Fibroblast of skin of left biceps (primary cell): Measurements from ENCODE around the gene GRIN2C.

ENCODE experiments used
- DNase-seq, 2 experiments: peaks; one replicate each; pipeline ENCODE4 v3.0.0-alpha.2; 2013; ENCODE audit warnings: low read depth in 2 of 2

GRIN2C gene

GRCh38 chr17:74864297-74864865 is 4.7 kb upstream of the GRIN2C start:
- no peak for DNase-seq

- DNase-seq: no peak
Measured at GRCh38 chr17:74863420-74864296, 4.0 kb upstream of the GRIN2C start.

- DNase-seq: no peak
Measured at GRCh38 chr17:74862919-74863318, 3.2 kb upstream of the GRIN2C start.

GRCh38 chr17:74862108-74862901 is 2.6 kb upstream of the GRIN2C start:
- no peak for DNase-seq

GRCh38 chr17:74861662-74862107 is 2.0 kb upstream of the GRIN2C start:
- no peak for DNase-seq

GRCh38 chr17:74860872-74861661 is 1.4 kb upstream of the GRIN2C start:
- no peak for DNase-seq

GRCh38 chr17:74860229-74860871 is 665 bp upstream of the GRIN2C start:
- DNase-seq: no peak

GRCh38 chr17:74858672-74859458 is 820 bp downstream of the GRIN2C start:
- no peak for DNase-seq

- no peak for DNase-seq
Measured at GRCh38 chr17:74857191-74857590, 2.5 kb downstream of the GRIN2C start.

- DNase-seq: no peak
Measured at GRCh38 chr17:74856112-74856511, 3.6 kb downstream of the GRIN2C start.

GRCh38 chr17:74855323-74855722 is 4.4 kb downstream of the GRIN2C start:
- DNase-seq: no peak

GRCh38 chr17:74854792-74855191 is 4.9 kb downstream of the GRIN2C start:
- no peak for DNase-seq

GRCh38 chr17:74853669-74854068 is 6.0 kb downstream of the GRIN2C start:
- DNase-seq: no peak

- no peak for DNase-seq
Measured at GRCh38 chr17:74853048-74853397, 6.7 kb downstream of the GRIN2C start.

- DNase-seq: no peak
Measured at GRCh38 chr17:74852237-74853047, 7.2 kb downstream of the GRIN2C start.

- no peak for DNase-seq
Measured at GRCh38 chr17:74851612-74852236, 8.0 kb downstream of the GRIN2C start.

- DNase-seq: no peak
Measured at GRCh38 chr17:74850914-74851313, 8.8 kb downstream of the GRIN2C start.

- DNase-seq: no peak
Measured at GRCh38 chr17:74850310-74850709, 9.4 kb downstream of the GRIN2C start.
